Bronchial epithelial cell (primary cell): ENCODE results near the gene CAPN11. TPM values are rescaled to one million over a fixed set of nuclear protein-coding genes. Genes with fewer than 3 reads are reported as not detected.

Source experiments
- DNase-seq: peaks from one replicate; pipeline ENCODE4 v3.0.0-alpha.2; 2010; ENCODE audit warnings: low read depth
- FAIRE-seq: peaks from 2 replicates; lab custom pipeline; 2011; peaks lifted over from hg19 to GRCh38; lab: Jason Lieb, UNC
- H3K27me3 ChIP-seq: 2 replicates; pipeline ENCODE4 v1.5.1; 2011; ENCODE audit warnings: low read length; ENCODE audit not compliant: control insufficient read depth, insufficient read depth
- H3K36me3 ChIP-seq: 2 replicates; pipeline ENCODE4 v1.5.1; 2011; ENCODE audit warnings: low read length; ENCODE audit not compliant: control insufficient read depth, insufficient read depth
- H3K4me3 ChIP-seq: 2 replicates; pipeline ENCODE4 v1.5.1; 2011; ENCODE audit warnings: mild to moderate bottlenecking, low read depth, low read length, control low read depth
- total RNA-seq: library from RNA; depleted of rRNA; stranded (reverse); fragments of >200 nt; gene quantifications from 2 replicates; pipeline ENCODE4 v1.2.1, GENCODE V29; 2014
- TF ChIP-seq, protein P1 (sequence below): IDR thresholded peaks from 2 replicates; pipeline ENCODE4 v1.5.1; 2011; ENCODE audit warnings: mild to moderate bottlenecking, moderate library complexity, low read length, control low read depth, inconsistent platforms; ENCODE audit not compliant: insufficient read depth, severe bottlenecking

The CAPN11 gene
- total RNA-seq, 1 donor from 2014 or later, result not detected

DNA sequence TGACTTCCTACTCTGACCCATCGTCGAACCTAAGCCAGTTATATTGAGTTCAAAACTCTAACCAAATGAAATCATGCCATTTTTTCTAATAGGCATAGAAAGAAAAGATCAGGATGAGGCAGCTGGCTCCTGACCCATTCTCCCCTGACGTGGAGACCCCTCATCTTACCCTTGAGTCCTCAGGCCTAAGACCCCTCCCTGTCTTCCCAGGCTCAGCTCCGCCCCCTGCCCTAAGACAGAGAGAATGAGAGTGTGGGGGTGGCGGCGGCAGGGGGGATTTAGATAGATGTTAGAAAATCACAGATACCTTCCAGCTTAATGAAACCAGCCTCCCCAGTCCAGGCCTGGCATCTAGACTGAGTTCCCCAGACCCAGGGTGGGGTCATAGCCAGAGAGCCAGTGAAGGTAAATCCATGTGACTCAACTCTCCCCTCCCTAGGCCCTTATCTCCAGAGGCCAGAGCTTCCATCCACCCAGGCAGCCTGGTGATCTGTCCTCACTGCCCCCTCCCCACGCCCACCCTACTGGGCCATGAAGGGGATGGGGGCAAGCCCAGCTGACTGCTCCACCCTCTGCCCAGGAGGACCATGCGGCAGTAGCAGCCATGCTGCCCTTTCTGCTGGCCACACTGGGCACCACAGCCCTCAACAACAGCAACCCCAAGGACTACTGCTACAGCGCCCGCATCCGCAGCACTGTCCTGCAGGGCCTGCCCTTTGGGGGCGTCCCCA, 24.5 kb upstream of the CAPN11 start:
- Histone ChIP-seq H3K4me3 (no peak overlapping the region), H3K27me3 (no peaks in the 10 kb centered on the region), H3K36me3 (peaks cover 27% of the 10 kb centered on the region)
- FAIRE-seq (no peak), DNase-seq (no peak)
- TF ChIP-seq, protein P1, sequence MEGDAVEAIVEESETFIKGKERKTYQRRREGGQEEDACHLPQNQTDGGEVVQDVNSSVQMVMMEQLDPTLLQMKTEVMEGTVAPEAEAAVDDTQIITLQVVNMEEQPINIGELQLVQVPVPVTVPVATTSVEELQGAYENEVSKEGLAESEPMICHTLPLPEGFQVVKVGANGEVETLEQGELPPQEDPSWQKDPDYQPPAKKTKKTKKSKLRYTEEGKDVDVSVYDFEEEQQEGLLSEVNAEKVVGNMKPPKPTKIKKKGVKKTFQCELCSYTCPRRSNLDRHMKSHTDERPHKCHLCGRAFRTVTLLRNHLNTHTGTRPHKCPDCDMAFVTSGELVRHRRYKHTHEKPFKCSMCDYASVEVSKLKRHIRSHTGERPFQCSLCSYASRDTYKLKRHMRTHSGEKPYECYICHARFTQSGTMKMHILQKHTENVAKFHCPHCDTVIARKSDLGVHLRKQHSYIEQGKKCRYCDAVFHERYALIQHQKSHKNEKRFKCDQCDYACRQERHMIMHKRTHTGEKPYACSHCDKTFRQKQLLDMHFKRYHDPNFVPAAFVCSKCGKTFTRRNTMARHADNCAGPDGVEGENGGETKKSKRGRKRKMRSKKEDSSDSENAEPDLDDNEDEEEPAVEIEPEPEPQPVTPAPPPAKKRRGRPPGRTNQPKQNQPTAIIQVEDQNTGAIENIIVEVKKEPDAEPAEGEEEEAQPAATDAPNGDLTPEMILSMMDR, result no peak

GRCh38 chr6:44135173-44135758, 23.4 kb upstream of the CAPN11 start:
- no peak overlapping the region for H3K4me3 ChIP-seq
- DNase-seq, result no peak
- H3K36me3 ChIP-seq, result peaks cover 37% of the 10 kb centered on the region
- H3K27me3 ChIP-seq, result no peaks in the 10 kb centered on the region
- FAIRE-seq, result no peak
- TF ChIP-seq, protein P1, result no peak

DNA sequence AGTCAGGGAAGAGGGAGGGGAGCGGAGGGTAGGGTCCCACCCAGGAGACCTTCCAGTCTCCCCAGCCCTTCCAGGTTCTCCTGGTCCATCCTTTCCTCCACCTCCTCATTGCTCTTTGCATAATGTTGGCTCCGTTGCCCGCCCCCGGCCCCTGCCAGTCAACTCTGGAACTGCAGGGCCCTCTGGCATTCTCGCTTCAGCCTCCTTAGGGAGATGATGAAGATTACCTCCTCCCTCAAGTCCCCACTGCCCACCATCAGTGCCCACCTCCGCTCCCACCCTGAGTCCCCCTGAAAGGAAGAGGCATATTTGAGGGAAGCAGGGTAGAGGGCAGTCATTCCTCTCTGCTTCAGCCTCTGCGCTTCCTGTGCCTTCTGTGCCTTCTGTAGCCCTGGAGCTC, 22.7 kb upstream of the CAPN11 start:
- FAIRE-seq (no peak), DNase-seq (no peak)
- H3K36me3 ChIP-seq, result peaks cover 41% of the 10 kb centered on the region
- TF ChIP-seq, protein P1, result no peak
- no peak overlapping the region for H3K4me3 ChIP-seq
- H3K27me3 ChIP-seq, result no peaks in the 10 kb centered on the region

DNA sequence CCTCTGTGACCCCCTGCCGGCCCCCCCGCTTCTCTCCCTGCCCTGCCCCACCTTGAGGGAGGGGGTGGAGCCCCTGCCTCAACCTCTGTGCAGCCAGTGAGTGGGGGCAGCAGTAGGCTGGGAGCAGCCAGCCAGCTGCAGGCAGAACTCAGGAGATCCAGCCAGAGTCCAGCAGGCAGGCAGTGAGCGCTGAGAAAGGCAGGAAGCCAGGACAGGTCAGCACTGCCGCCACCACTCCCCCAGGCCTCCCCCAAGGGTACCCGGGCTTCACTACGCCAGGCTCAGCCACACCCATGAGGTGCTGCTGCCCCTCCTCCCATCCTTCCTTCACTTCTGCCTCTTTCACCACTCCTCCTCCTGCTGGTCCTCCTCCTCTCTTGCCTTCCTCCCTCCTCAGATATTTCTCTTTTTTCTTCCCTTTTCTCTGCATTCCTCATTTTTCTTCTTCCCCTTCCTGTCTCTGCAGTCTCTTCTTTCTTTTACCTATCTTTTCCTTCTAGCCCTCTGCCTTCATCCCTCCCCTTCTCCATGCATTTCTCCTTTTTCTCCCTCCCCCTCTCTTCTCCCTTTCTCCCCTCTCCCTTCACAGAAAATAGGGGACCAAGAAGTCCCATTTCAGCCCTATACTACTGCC, 19.8 kb upstream of the CAPN11 start:
- no peak for FAIRE-seq
- H3K36me3 ChIP-seq, result peaks cover 48% of the 10 kb centered on the region
- TF ChIP-seq, protein P1, result no peak
- DNase-seq, result no peak
- no peaks in the 10 kb centered on the region for H3K27me3 ChIP-seq
- no peak overlapping the region for H3K4me3 ChIP-seq

- no peak for DNase-seq
- Histone ChIP-seq H3K4me3 (no peak overlapping the region), H3K27me3 (no peaks in the 10 kb centered on the region), H3K36me3 (peaks cover 52% of the 10 kb centered on the region)
- TF ChIP-seq, protein P1, result no peak
- no peak for FAIRE-seq
Observed at GRCh38 chr6:44139351-44139743, 19.3 kb upstream of the CAPN11 start.
